Globus pallidus (tissue), 1 donor: ENCODE data around the gene TEX13D.

Experiments used
- DNase-seq: peaks from one replicate; pipeline ENCODE4 v3.0.0-alpha.2; 2015; ENCODE audit warnings: low spot score

TEX13D gene

GRCh38 chrX:124348182-124348581, 15.7 kb downstream of the TEX13D start:
- DNase-seq: no peak

- no peak for DNase-seq
Observed at GRCh38 chrX:124348885-124349453, 16.5 kb downstream of the TEX13D start.

- no peak for DNase-seq
Observed at GRCh38 chrX:124354648-124355047, 22.2 kb downstream of the TEX13D start.

GRCh38 chrX:124358800-124359383, 26.4 kb downstream of the TEX13D start:
- DNase-seq: no peak

GRCh38 chrX:124362072-124362471, 29.6 kb downstream of the TEX13D start:
- no peak for DNase-seq

GRCh38 chrX:124362761-124363160, 30.3 kb downstream of the TEX13D start:
- no peak for DNase-seq

GRCh38 chrX:124369722-124370121, 37.3 kb downstream of the TEX13D start:
- no peak for DNase-seq

GRCh38 chrX:124373348-124373747, 40.9 kb downstream of the TEX13D start:
- DNase-seq: no peak

- no peak for DNase-seq
Observed at GRCh38 chrX:124378643-124379042, 46.2 kb downstream of the TEX13D start.

GRCh38 chrX:124383354-124383753, 50.9 kb downstream of the TEX13D start:
- DNase-seq: no peak

GRCh38 chrX:124386401-124386800, 53.9 kb downstream of the TEX13D start:
- no peak for DNase-seq
